A673 (cell line): ENCODE results near the gene UNC45A. TPM values are rescaled to one million over a fixed set of nuclear protein-coding genes. Genes with fewer than 3 reads are reported as not detected.
A peak's percentile ranks its signal among the peaks of the same experiment; 100 is the strongest.

Experiments used
- BruUV-seq: library from RNA; stranded (reverse); fragments of 400-500 nt; replicated peaks from 2 replicates; lab custom pipeline; 2021; lab: Mats Ljungman, UMichigan
- CTCF ChIA-PET: fragments of 300-600 bp; sonication (Branson Sonifier 250); formaldehyde crosslinking; loops from one replicate; lab custom pipeline; 2022; ENCODE audit warnings: antibody characterized with exemption; lab: Charles Lee
- POLR2A ChIA-PET: fragments of 300-600 bp; sonication (Branson Sonifier 250); formaldehyde crosslinking; loops from one replicate; lab custom pipeline; 2022; ENCODE audit warnings: antibody characterized with exemption; ENCODE audit not compliant: low non-redundant PET; lab: Charles Lee
- DNase-seq: peaks from one replicate; pipeline ENCODE4 v3.0.0-alpha.2; 2015; ENCODE audit warnings: low spot score
- H3K27ac ChIP-seq: fragments of 200-600 bp; sonication (generic); 2 replicates; pipeline ENCODE4 v1.5.1; 2016; ENCODE audit warnings: mixed run types, low read depth, mild to moderate bottlenecking, mixed read lengths, antibody characterized with exemption, low read length; ENCODE audit not compliant: poor library complexity, severe bottlenecking
- H3K27me3 ChIP-seq: fragments of 200-600 bp; sonication (generic); replicated peaks from 2 replicates; pipeline ENCODE4 v1.6.1; 2017; ENCODE audit warnings: mixed run types, low read depth, mild to moderate bottlenecking, mixed read lengths, antibody characterized with exemption, low read length; ENCODE audit not compliant: insufficient read depth, poor library complexity
- H3K36me3 ChIP-seq: fragments of 200-600 bp; sonication (generic); 2 replicates; pipeline ENCODE4 v1.6.1; 2016; ENCODE audit warnings: mixed run types, mild to moderate bottlenecking, mixed read lengths, antibody characterized with exemption, low read length; ENCODE audit not compliant: insufficient read depth, poor library complexity, severe bottlenecking
- H3K4me1 ChIP-seq: fragments of 200-600 bp; sonication (generic); 2 replicates; pipeline ENCODE4 v1.6.1; 2017; ENCODE audit warnings: mixed run types, mild to moderate bottlenecking, mixed read lengths, antibody characterized with exemption, low read length; ENCODE audit not compliant: insufficient read depth, poor library complexity, severe bottlenecking
- H3K4me3 ChIP-seq: fragments of 200-600 bp; sonication (generic); 2 replicates; pipeline ENCODE4 v1.5.1; 2016; ENCODE audit warnings: low read depth, mixed run types, mild to moderate bottlenecking, mixed read lengths, low read length; ENCODE audit not compliant: poor library complexity, severe bottlenecking
- H3K9me3 ChIP-seq: fragments of 200-600 bp; sonication (generic); 2 replicates; pipeline ENCODE4 v1.6.1; 2016; ENCODE audit warnings: mixed run types, low read depth, mild to moderate bottlenecking, mixed read lengths, antibody characterized with exemption, low read length; ENCODE audit not compliant: poor library complexity, severe bottlenecking
- CTCF ChIP-seq: fragments of 300-800, 200-600 bp; sonication (generic); conservative IDR thresholded peaks from 2 replicates; pipeline ENCODE4 v1.5.1; 2017; ENCODE audit warnings: low read depth, mild to moderate bottlenecking, antibody characterized with exemption, low read length, moderate library complexity, mixed read lengths
- EZH2 ChIP-seq: fragments of 200-600 bp; sonication (generic); IDR thresholded peaks from 2 replicates; pipeline ENCODE4 v1.6.1; 2017; ENCODE audit warnings: borderline replicate concordance, low read depth, mild to moderate bottlenecking, mixed read lengths, antibody characterized with exemption, low read length; ENCODE audit not compliant: poor library complexity, severe bottlenecking
- intact Hi-C: fragments of 100-400 bp; cut with micrococcal nuclease; formaldehyde crosslinking; loops from one replicate; pipeline ENCODE4 v1.10.0; 2022; ENCODE audit not compliant: unreplicated experiment
- total RNA-seq: library from RNA; stranded (reverse); gene quantifications from 2 replicates; pipeline ENCODE4 v1.2.3, GENCODE V29; 2021

UNC45A gene
- total RNA-seq, 1 experiment from 2014 or later = 74.4 TPM

- ChIA-PET CTCF (no interaction called here), POLR2A (no interaction called here)
- peaks cover 9% of the 10 kb centered on the region for H3K4me1 ChIP-seq
- intact Hi-C loops = no loop called here
- H3K27ac ChIP-seq = no peak overlapping the region
- H3K4me3 ChIP-seq = no peak overlapping the region
- H3K9me3 ChIP-seq = no peaks in the 10 kb centered on the region
- no peaks in the 10 kb centered on the region for H3K36me3 ChIP-seq
- no peaks in the 10 kb centered on the region for H3K27me3 ChIP-seq
- DNase-seq = no peak
- BruUV-seq = no TSS peak
- no peak for TF ChIP-seq EZH2
- no peak for TF ChIP-seq CTCF
These were observed 43.1 kb upstream of the UNC45A start for GRCh38 chr15:90892023-90892422.

- peaks cover 9% of the 10 kb centered on the region for H3K4me1 ChIP-seq
- TF ChIP-seq EZH2 = no peak
- no peak for TF ChIP-seq CTCF
- no peak overlapping the region for H3K4me3 ChIP-seq
- DNase-seq = no peak
- H3K27me3 ChIP-seq = no peaks in the 10 kb centered on the region
- H3K36me3 ChIP-seq = no peaks in the 10 kb centered on the region
- CTCF ChIA-PET = no interaction called here
- H3K27ac ChIP-seq = no peak overlapping the region
- BruUV-seq = no TSS peak
- POLR2A ChIA-PET = no interaction called here
- intact Hi-C loops = no loop called here
- no peaks in the 10 kb centered on the region for H3K9me3 ChIP-seq
These were observed 42.4 kb upstream of the UNC45A start for GRCh38 chr15:90892498-90893174.

- CTCF ChIA-PET = no interaction called here
These were observed 41.7 kb upstream of the UNC45A start for GRCh38 chr15:90893175-90894090.

More at GRCh38 chr15:90893175-90894090, 41.7 kb upstream of the UNC45A start:
- POLR2A ChIA-PET = no interaction called here
- peaks cover 9% of the 10 kb centered on the region for H3K4me1 ChIP-seq
- H3K27ac ChIP-seq = no peak overlapping the region
- no peaks in the 10 kb centered on the region for H3K36me3 ChIP-seq
- intact Hi-C loops = no loop called here
- DNase-seq = no peak
- H3K9me3 ChIP-seq = no peaks in the 10 kb centered on the region
- TF ChIP-seq EZH2 = no peak
- TF ChIP-seq CTCF = peak; percentile 33
- H3K27me3 ChIP-seq = no peaks in the 10 kb centered on the region
- BruUV-seq = no TSS peak
- H3K4me3 ChIP-seq = no peak overlapping the region
